HAP-1 (cell line): ENCODE results near the gene ZNF213.
"Not testable (repeated sequence)": the region's sequence is repeated elsewhere in the genome, so short reads cannot be mapped to it uniquely, and the experiment has no call there.

ENCODE experiments used
- DNase-seq, 2 experiments: peaks; one replicate each; pipeline ENCODE4 v3.0.0-alpha.2; 2016 to 2020; ENCODE audit warnings: low spot score in 2 of 2
- H3K27me3 ChIP-seq: fragments of 250-450 bp; sonication (Bioruptor Pico); 2 replicates; pipeline ENCODE4 v1.5.1; 2020; ENCODE audit warnings: low read depth, mild to moderate bottlenecking, moderate library complexity
- H3K36me3 ChIP-seq: fragments of 250-450 bp; sonication (Bioruptor Pico); replicated peaks from 2 replicates; pipeline ENCODE4 v1.5.1; 2020; ENCODE audit warnings: mild to moderate bottlenecking
- H3K4me1 ChIP-seq: fragments of 250-450 bp; sonication (Bioruptor Pico); 2 replicates; pipeline ENCODE4 v1.5.1; 2020; ENCODE audit warnings: mild to moderate bottlenecking
- H3K4me3 ChIP-seq: fragments of 250-450 bp; sonication (Bioruptor Pico); 2 replicates; pipeline ENCODE4 v1.5.1; 2020; ENCODE audit warnings: mild to moderate bottlenecking, moderate library complexity
- H3K9me3 ChIP-seq: fragments of 250-450 bp; sonication (Bioruptor Pico); 2 replicates; pipeline ENCODE4 v1.5.1; 2020; ENCODE audit warnings: mild to moderate bottlenecking, moderate library complexity
- in situ Hi-C: fragments of 300-500 bp; cut with MboI; formaldehyde crosslinking; loops from 3 replicates; pipeline ENCODE4 v1.14.3; 2020; ENCODE audit warnings: low sequenced_read_pairs, inconsistent platforms, mixed read lengths

ZNF213 gene

DNA sequence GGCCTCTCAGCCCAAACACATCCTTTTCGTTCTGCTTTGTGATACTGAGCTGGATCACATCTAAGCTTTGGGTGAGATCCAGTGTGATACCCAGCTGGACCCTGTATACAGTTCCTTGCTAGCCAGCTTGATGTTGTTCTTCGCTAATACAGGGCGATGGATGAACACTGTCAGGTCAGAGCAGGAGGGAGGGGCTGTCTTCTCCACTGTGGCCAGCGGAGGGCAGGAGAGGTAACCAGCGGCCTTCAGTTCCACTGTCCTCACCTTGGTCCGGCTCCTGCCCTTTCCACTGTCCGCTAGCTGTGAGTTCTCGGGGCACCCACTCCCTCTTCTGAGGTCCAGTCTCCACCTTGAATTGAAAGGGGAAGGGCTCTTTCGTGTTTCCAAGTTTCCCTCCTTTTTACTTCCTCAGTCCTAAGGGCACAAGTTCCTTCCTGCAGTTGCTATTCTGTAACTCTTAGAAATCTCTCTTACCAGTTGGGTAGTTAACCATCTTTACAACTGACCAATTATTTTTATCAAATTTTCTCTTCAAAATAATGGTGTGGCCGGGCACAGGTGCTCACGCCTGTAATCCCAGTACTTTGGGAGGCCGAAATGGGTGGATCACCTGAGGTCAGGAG lies 3.0 kb upstream of the ZNF213 start:
- no peaks in the 10 kb centered on the region for H3K27me3 ChIP-seq
- peaks cover 45% of the 10 kb centered on the region for H3K36me3 ChIP-seq
- 0 out of 2 replicates have a peak, but pooled peaks cover 3% of the 10 kb centered on the region for H3K9me3 ChIP-seq
- peak in 1 of 2 experiments; percentile 76 for DNase-seq
- in situ Hi-C loops: no loop called here
- H3K4me3 ChIP-seq: no peak overlapping the region
- H3K4me1 ChIP-seq: peaks cover 13% of the 10 kb centered on the region

DNA sequence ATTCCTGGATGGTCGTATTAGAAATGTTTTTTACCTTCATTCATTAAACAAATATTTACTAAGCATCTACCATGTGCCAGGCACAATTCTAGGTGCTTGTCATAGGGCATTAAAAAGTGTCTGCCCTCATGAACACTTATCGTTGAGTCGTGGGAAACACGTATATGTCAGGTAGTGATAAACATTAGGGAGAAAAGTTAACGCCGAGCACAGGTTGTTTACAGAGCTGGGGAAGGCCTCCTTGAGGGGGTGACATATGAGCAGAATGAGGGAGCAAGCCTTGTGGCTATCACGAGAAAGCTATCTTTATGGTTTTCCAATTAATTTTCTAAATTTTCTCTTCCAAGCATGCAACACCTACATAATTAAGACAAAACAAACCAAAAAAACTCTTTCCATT lies 985 bp upstream of the ZNF213 start:
- Histone ChIP-seq H3K4me3 (peak overlapping the region; percentile 99), H3K4me1 (peaks cover 13% of the 10 kb centered on the region), H3K36me3 (peaks cover 30% of the 10 kb centered on the region), H3K9me3 (0 out of 2 replicates have a peak, but pooled peaks cover 3% of the 10 kb centered on the region), H3K27me3 (no peaks in the 10 kb centered on the region)
- in situ Hi-C loops: no loop called here
- no peak for DNase-seq

DNA sequence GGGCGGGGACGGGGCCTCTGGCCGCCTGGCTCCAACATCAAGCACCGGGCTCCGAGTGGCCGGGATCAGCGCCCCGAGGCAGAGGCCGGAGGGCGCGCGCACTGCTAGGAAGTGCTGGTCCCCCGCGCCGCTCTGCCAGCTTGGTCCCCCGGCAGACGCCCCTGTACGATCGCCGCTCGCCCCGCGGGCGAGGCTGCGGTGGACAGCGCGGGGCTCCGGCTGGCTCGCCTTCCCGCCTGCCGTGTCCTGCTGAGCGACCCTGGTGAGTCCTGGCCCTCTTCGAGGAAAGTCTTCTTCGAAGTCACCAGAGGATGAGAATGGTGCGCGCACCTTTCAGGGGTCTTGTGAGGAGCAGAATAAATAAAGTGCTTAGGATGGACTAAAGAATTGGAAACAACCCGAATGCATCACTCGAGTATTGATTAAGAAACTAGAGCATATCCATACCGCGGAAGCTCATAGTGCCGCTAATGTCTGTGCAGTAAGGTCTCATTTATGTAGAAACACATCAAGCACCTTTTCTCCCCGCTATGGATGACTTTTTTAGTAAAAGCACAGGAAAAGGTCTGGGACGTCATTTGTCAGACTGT lies 392 bp downstream of the ZNF213 start:
- in situ Hi-C loops: no loop called here
- no peak for DNase-seq
- Histone ChIP-seq H3K36me3 (peaks cover 25% of the 10 kb centered on the region), H3K4me1 (peaks cover 8% of the 10 kb centered on the region; the same call in 1 of the 2 replicates), H3K4me3 (peak overlapping the region; percentile 99), H3K27me3 (no peaks in the 10 kb centered on the region), H3K9me3 (0 out of 2 replicates have a peak, but pooled peaks cover 3% of the 10 kb centered on the region)

DNA sequence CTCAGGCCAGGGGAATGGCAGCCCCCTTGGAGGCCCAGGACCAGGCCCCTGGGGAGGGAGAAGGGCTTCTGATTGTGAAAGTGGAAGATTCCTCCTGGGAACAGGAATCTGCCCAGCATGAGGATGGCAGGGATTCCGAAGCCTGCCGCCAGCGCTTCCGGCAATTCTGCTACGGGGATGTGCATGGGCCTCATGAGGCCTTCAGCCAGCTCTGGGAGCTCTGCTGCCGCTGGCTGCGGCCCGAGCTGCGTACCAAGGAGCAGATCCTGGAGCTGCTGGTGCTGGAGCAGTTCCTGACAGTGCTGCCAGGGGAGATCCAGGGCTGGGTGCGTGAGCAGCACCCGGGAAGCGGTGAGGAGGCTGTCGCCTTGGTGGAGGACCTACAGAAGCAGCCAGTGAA lies 2.4 kb downstream of the ZNF213 start:
- peaks cover 6% of the 10 kb centered on the region; the same call in 1 of the 2 replicates for H3K4me1 ChIP-seq
- in situ Hi-C loops: no loop called here
- H3K9me3 ChIP-seq: 0 out of 2 replicates have a peak, but pooled peaks cover 3% of the 10 kb centered on the region
- H3K36me3 ChIP-seq: peaks cover 17% of the 10 kb centered on the region
- no peak overlapping the region for H3K4me3 ChIP-seq
- DNase-seq: no peak
- no peaks in the 10 kb centered on the region for H3K27me3 ChIP-seq

DNA sequence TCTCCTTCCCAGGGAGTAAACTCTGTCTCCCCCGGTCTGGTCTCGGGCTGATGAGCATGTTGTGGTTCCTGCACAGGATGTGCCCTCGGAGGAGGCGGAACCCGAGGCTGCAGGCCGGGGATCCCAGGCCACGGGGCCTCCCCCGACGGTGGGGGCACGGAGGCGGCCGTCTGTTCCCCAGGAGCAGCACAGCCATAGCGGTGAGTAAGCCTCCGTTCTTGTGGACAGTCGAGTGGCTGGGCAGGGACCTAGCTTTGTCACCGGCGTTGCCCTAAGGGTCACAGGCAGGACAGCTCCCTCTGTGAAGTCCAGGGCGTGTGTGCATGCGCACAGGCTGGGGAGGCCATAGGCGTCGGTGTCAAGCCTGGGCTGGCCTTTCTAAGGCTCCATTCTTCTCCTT lies 3.5 kb downstream of the ZNF213 start:
- in situ Hi-C loops: no loop called here
- Histone ChIP-seq H3K4me1 (peaks cover 2% of the 10 kb centered on the region; the same call in 1 of the 2 replicates), H3K9me3 (0 out of 2 replicates have a peak, but pooled peaks cover 3% of the 10 kb centered on the region), H3K27me3 (no peaks in the 10 kb centered on the region), H3K4me3 (no peak overlapping the region), H3K36me3 (peaks cover 15% of the 10 kb centered on the region)
- DNase-seq: no peak

DNA sequence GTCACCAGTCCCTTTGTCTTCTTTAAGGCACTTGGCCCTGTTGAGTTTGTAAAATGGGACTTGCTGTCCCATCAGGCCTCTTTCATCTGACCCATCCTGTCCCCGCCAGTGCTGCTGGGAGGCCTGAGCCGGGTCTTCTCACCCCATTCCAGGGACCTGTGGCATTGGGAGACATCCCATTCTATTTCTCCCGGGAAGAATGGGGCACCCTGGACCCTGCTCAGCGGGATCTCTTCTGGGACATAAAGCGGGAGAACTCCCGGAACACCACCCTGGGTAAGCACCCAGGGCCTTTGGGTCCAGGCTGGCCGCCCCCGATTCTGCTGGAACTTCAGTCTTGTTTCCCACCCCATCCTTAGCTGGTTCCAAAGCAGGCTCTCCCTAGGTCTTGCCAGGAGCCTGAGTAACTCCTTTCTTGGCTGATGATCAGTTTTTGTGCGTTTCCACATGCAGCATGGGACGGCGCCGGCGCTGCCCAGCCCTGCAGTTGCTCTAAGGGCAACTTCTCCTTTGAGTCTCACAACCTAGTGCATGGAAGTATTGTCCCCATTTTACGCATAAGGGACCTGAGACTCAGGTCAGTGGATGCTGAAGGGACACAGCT lies 4.1 kb downstream of the ZNF213 start:
- Histone ChIP-seq H3K9me3 (0 out of 2 replicates have a peak, but pooled peaks cover 3% of the 10 kb centered on the region), H3K36me3 (peaks cover 15% of the 10 kb centered on the region), H3K27me3 (no peaks in the 10 kb centered on the region), H3K4me1 (no peaks in the 10 kb centered on the region), H3K4me3 (no peak overlapping the region)
- DNase-seq: no peak
- in situ Hi-C loops: no loop called here

DNA sequence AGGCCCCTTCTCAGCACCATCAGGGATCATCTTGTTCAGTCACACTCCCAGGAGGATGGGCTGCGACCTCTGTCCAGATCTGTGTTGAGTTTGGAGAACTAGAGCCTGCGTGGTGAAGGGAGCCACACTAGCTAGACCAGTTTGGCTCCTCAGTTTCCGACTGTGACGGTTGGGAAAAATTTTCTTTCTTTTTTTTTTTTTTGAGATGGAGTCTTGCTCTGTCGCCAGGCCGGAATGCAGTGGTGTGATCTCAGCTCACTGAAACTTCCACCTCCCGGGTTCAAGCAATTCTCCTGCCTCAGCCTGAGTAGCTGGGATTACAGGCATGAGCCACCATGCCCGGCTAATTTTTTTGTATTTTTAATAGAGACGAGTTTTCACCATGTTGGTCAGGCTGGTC lies 4.7 kb downstream of the ZNF213 start:
- peaks cover 10% of the 10 kb centered on the region for H3K36me3 ChIP-seq
- H3K27me3 ChIP-seq, in situ Hi-C loops, DNase-seq, H3K9me3 ChIP-seq, H3K4me1 ChIP-seq, H3K4me3 ChIP-seq: not testable (repeated sequence)

DNA sequence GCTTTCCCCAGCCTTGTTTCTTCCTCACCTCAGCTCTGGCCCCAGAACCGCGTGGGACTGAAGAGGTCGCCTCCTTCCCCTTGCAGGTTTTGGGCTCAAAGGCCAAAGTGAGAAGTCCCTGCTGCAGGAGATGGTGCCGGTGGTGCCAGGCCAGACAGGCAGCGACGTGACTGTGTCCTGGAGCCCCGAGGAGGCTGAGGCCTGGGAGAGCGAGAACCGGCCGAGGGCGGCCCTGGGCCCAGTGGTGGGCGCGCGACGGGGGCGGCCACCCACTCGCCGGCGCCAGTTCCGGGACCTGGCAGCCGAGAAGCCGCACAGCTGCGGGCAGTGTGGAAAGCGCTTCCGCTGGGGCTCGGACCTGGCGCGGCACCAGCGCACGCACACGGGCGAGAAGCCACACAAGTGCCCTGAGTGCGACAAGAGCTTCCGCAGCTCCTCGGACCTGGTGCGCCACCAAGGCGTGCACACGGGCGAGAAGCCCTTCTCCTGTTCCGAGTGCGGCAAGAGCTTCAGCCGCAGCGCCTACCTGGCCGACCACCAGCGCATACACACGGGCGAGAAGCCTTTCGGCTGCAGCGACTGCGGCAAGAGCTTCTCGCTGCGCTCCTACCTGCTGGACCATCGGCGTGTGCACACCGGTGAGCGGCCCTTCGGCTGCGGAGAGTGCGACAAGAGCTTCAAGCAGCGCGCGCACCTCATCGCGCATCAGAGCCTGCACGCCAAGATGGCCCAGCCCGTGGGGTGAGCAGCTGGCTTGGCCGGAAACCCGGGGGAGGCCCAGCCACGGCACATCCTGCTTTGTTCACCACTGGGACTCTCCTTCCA lies 6.0 kb downstream of the ZNF213 start:
- in situ Hi-C loops: no loop called here
- Histone ChIP-seq H3K27me3 (no peaks in the 10 kb centered on the region), H3K4me3 (no peak overlapping the region), H3K36me3 (peaks cover 9% of the 10 kb centered on the region; the same call in 1 of the 2 replicates), H3K9me3 (no peaks in the 10 kb centered on the region), H3K4me1 (no peaks in the 10 kb centered on the region)
- no peak for DNase-seq

DNA sequence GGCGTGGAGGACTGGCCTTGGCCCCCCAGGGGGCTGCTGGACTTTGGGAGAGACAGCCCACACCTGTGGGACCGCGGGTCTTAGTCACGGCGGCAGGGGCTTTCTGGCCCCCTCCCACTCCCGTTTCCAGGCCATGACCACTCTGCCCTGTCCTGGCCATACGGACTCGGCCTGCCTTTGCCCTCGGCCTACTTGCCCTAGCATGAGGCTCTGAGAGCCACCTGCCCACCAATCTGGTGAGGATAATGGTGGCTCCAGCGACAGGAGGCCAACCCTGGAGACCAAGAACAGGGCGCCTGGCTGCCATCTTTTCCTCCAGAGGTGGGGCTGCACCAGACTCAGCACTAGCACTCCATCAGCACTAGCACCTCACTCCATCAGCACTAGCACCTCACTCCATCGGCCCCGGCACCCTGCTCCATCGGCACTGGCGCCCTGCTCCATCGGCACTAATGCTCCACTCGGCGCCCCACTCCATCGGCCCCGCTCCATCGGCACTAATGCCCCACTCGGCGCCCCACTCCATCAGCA lies 7.0 kb downstream of the ZNF213 start:
- no peaks in the 10 kb centered on the region for H3K4me1 ChIP-seq
- in situ Hi-C loops: no loop called here
- DNase-seq: no peak
- H3K9me3 ChIP-seq: no peaks in the 10 kb centered on the region
- H3K4me3 ChIP-seq: no peak overlapping the region
- H3K36me3 ChIP-seq: peaks cover 9% of the 10 kb centered on the region; the same call in 1 of the 2 replicates
- H3K27me3 ChIP-seq: no peaks in the 10 kb centered on the region

DNA sequence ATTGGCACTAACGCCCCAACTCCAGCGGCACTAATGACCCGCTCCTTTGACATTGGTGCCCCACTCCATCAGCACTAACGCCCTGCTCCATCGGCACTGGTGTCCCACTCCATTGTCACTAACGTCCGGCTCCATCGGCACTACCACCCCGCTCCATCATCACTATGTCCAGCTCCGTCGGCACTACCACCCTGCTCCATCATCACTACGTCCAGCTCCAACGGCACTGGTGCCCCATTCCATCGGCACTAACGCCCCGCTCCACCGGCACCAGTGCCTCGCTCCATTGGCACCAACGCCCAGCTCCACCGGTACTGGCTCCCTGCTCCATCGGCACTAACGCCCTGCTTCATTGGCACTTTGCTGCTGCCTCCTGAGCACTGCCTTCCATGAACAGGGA lies 7.5 kb downstream of the ZNF213 start:
- in situ Hi-C loops: no loop called here
- no peaks in the 10 kb centered on the region for H3K4me1 ChIP-seq
- H3K36me3 ChIP-seq: peaks cover 9% of the 10 kb centered on the region; the same call in 1 of the 2 replicates

DNA sequence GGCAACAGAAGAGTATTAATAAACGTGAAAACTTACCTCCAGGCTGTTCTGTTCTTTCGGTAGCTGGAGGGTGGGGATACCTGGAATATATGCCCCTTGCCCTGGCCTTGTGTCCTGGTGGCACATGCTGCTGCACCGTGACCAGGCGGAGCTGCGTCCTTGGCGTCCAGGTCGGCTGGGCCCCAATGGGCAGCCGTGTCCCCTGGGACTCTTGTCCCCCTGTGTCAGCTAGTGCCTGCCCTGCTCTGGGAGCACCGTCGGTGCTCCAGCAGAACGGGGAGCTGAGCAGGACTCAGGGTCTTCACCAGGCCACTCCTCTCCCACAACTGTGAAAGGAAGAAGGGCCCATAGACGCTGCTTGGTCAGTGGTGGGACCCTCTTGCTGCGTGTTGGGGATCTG lies 7.9 kb downstream of the ZNF213 start:
- DNase-seq: no peak
- Histone ChIP-seq H3K4me3 (no peak overlapping the region), H3K4me1 (no peaks in the 10 kb centered on the region), H3K9me3 (no peaks in the 10 kb centered on the region), H3K27me3 (no peaks in the 10 kb centered on the region), H3K36me3 (peaks cover 9% of the 10 kb centered on the region; the same call in 1 of the 2 replicates)
- in situ Hi-C loops: no loop called here

More for the DNA sequence above, 7.5 kb downstream of the ZNF213 start:
- H3K27me3 ChIP-seq: no peaks in the 10 kb centered on the region
- H3K9me3 ChIP-seq: no peaks in the 10 kb centered on the region
- no peak overlapping the region for H3K4me3 ChIP-seq
- no peak for DNase-seq

DNA sequence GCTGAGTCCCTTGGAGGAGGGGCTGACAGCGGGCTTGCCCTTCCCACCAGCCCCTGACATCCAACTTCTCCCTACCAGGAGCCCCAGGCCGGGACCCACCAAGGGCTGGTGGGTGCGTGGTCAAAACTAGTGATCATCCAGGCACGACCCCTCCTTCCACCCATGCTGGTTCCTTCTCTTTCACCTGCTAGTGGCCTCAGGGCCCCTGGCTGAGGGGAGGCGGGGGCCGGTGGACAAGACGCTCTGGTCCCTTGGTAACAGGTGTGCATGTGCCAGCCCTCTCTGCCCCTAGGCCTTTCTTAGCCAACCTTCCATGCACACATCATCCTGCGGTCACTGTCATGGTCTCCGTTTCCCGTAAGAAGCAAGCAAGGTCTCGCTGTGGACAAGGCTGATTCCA lies 8.4 kb downstream of the ZNF213 start:
- Histone ChIP-seq H3K9me3 (no peaks in the 10 kb centered on the region), H3K27me3 (no peaks in the 10 kb centered on the region), H3K4me1 (no peaks in the 10 kb centered on the region), H3K36me3 (peaks cover 9% of the 10 kb centered on the region; the same call in 1 of the 2 replicates), H3K4me3 (no peak overlapping the region)
- no peak for DNase-seq
- in situ Hi-C loops: no loop called here

DNA sequence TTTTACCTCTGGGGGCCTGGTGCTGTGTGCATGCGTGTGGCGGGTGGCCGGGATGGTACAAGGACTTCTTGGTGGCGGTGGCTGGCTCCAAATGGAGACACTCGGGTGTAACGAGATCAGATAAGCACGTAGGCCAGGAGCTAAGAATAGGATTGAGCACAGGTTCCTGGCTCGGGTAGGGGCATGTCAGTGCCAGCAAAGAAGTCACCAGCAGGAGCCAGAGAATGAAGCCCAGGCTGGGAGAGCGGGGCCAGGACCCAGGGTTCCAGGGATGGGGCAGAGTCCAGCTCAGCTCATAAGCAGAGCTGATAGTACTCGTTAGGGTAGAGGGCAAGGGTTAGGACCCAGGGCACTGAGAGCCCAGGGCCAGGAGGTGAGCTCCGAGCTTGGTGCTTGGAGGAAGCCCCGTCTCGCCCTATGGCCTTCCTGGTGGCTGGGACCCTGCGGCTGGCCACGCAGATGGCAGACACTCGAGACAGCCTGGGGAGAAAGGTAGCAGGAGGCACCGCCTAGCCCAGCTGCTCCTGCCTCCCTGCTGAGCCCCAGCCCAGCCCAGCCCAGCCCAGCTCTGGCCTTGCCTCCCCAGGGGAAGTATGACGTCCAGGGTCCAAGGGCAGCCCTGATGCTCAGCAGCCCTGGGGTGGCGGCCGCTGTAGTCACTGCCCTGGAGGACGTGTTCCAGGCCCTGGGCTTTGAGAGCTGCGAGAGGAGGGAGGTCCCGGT lies 8.9 kb downstream of the ZNF213 start:
- in situ Hi-C loops: no loop called here
- Histone ChIP-seq H3K4me3 (no peak overlapping the region), H3K27me3 (no peaks in the 10 kb centered on the region), H3K9me3 (no peaks in the 10 kb centered on the region), H3K36me3 (peaks cover 9% of the 10 kb centered on the region; the same call in 1 of the 2 replicates), H3K4me1 (no peaks in the 10 kb centered on the region)
- DNase-seq: no peak
